Measurements from ENCODE around the gene LRIT1.

DNA sequence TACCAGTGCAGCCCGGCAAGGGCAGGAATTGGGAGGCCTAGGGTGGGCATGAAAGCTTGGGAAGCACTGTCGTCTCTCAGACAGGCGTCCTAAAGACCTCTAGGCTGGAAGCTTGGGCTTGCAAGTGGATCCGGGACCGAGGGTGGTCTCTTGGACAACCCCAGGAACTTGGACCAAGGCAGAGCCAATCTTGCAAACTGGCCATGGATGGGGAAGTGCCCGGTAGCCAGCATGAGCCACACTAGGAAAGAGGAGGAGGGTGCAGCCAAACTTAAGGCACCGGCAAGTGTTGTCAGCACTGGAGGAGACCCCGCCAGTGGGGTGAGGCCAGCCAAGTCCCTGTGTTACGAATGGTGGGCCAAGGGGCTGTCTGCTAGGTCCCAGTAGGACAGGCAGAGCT is 24.5 kb downstream of the LRIT1 start:
- TF ChIP-seq, protein P1, sequence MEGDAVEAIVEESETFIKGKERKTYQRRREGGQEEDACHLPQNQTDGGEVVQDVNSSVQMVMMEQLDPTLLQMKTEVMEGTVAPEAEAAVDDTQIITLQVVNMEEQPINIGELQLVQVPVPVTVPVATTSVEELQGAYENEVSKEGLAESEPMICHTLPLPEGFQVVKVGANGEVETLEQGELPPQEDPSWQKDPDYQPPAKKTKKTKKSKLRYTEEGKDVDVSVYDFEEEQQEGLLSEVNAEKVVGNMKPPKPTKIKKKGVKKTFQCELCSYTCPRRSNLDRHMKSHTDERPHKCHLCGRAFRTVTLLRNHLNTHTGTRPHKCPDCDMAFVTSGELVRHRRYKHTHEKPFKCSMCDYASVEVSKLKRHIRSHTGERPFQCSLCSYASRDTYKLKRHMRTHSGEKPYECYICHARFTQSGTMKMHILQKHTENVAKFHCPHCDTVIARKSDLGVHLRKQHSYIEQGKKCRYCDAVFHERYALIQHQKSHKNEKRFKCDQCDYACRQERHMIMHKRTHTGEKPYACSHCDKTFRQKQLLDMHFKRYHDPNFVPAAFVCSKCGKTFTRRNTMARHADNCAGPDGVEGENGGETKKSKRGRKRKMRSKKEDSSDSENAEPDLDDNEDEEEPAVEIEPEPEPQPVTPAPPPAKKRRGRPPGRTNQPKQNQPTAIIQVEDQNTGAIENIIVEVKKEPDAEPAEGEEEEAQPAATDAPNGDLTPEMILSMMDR (IDR thresholded peaks at IDR 0.05): no peak
- TF ChIP-seq POLR2A (IDR thresholded peaks at IDR 0.05) (no peak), POLR2AphosphoS5 (IDR thresholded peaks at IDR 0.05) (no peak)
